ENCODE results near the gene AP1G2. TPM values are rescaled to one million over a fixed set of nuclear protein-coding genes. Genes with fewer than 3 reads are reported as not detected.

The AP1G2 gene
- total and polyA plus RNA-seq, 2 donors (not counting 1 experiment from before 2014, with no cell fraction given): 648 to 1,185 TPM

DNA sequence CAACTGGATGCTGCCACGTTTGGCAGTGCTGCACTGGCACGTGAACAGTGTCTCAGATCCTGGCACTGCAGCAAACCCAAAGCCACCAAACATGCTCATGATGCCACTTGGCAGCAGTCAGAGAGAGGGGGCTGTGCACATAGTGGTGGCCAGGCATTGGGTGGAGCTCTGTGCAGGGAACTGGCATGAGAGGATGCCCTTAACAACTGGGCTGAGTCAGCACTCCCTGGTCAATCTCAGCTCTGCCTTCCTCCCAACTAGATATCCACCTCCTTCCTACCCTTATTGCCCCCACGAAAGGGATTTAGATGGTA, 53.0 kb downstream of the AP1G2 start:
- intact Hi-C loops (cut with micrococcal nuclease): no loop called here
- WGBS (ENCODE audit: insufficient coverage): 92% methylated on average over 2 of the region's 3 CpGs
- no peaks in the 10 kb centered on the region for H3K9me3 Mint-ChIP-seq (ENCODE audit: insufficient read depth)

DNA sequence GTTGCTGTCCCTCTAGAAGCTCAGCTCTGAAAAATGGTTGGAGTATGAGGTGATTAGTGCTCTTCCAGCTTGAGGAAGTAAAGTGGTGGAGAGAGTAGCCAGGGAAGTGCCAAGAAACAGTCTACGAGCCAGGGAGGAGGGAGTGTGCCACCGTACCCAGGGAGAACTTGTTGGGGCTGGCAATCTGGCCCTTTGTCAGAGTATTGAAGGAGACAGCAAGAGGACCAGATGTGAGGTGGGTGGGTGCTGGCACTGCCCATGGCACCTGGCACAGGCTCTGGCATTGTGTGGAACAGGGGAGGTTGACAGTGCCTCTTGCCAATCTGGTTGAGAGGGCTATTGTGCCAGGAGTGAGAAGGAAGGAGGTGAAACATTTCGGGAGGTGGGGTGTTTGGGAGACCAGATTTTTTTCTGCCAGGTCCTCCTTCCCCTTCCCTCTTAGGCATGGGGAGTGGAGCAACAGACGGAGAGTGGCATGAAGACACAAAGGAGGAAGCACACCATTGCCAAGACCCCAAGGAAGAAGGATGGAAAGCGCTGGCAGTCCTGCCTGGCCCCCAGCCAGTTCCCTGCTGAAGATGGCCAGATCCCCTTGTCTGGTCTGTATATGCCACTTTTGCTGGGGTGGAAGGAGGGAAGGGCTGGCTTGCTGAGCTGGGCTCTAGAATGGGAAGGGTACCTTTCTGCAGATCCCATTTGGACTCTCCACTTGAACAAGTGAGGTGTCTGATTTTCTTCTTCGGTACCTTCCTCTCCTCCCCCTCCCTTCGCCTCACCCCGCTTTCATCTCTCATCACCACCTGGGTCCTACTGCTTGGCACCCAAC, 53.6 kb downstream of the AP1G2 start:
- Mint-ChIP-seq H3K27me3 (no peaks in the 10 kb centered on the region), H3K4me3 (no peak overlapping the region), H3K4me1 (peaks cover 5% of the 10 kb centered on the region), H3K27ac (no peak overlapping the region), H3K9me3 (ENCODE audit: insufficient read depth) (no peaks in the 10 kb centered on the region)
- Histone ChIP-seq H3K36me3 (replicated peaks in 1 of 2; ENCODE audit: control extremely low read depth in 1 of 2, control insufficient read depth in 1 of 2, extremely low read depth in 1 of 2, insufficient read depth in 2 of 2, low read length in 1 of 2) (no peaks in the 10 kb centered on the region), H3K79me2 (ENCODE audit: control insufficient read depth, insufficient read depth, low read length) (no peaks in the 10 kb centered on the region), H3K27me3 (replicated peaks in 1 of 4; ENCODE audit: control extremely low read depth in 1 of 4, control insufficient read depth in 3 of 4, insufficient read depth in 4 of 4, low read length in 3 of 4) (no peaks in the 10 kb centered on the region), H3K9me3 (ENCODE audit: control extremely low read depth in 1 of 3, control insufficient read depth in 2 of 3, insufficient read depth in 1 of 3, low read length in 2 of 3) (no peaks in the 10 kb centered on the region), H2AFZ (ENCODE audit: insufficient read depth, low read depth, low read length, poor library complexity, severe bottlenecking) (no peak overlapping the region), H3K4me1 (ENCODE audit: control insufficient read depth in 2 of 2, insufficient read depth in 2 of 2, low read length in 2 of 2) (no peaks in the 10 kb centered on the region), H3K4me3 (ENCODE audit: control extremely low read depth in 1 of 5, extremely low read depth in 1 of 5, insufficient read depth in 1 of 5, low read depth in 2 of 5, low read length in 4 of 5) (no peak overlapping the region), H3K9ac (ENCODE audit: low read length) (no peak overlapping the region), H3K4me2 (replicated peaks; ENCODE audit: low read depth, low read length, poor library complexity, severe bottlenecking) (no peak overlapping the region), H3K27ac (ENCODE audit: low read length in 2 of 2) (no peak overlapping the region), H4K20me1 (ENCODE audit: control insufficient read depth, insufficient read depth, low read length, poor library complexity, severe bottlenecking) (no peaks in the 10 kb centered on the region)
- 91% methylated on average over 7 of the region's 8 CpGs for WGBS (ENCODE audit: insufficient coverage)
- ATAC-seq (ENCODE audit: low read depth) (no peak), DNase-seq (no peak)
- TF ChIP-seq, protein P1, sequence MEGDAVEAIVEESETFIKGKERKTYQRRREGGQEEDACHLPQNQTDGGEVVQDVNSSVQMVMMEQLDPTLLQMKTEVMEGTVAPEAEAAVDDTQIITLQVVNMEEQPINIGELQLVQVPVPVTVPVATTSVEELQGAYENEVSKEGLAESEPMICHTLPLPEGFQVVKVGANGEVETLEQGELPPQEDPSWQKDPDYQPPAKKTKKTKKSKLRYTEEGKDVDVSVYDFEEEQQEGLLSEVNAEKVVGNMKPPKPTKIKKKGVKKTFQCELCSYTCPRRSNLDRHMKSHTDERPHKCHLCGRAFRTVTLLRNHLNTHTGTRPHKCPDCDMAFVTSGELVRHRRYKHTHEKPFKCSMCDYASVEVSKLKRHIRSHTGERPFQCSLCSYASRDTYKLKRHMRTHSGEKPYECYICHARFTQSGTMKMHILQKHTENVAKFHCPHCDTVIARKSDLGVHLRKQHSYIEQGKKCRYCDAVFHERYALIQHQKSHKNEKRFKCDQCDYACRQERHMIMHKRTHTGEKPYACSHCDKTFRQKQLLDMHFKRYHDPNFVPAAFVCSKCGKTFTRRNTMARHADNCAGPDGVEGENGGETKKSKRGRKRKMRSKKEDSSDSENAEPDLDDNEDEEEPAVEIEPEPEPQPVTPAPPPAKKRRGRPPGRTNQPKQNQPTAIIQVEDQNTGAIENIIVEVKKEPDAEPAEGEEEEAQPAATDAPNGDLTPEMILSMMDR (IDR thresholded peaks at IDR 0.05): no peak
- TF ChIP-seq EZH2 (IDR thresholded peaks at IDR 0.05; ENCODE audit: borderline replicate concordance, insufficient read depth, low read depth, low read length, poor library complexity, severe bottlenecking): no peak
- POLR2A ChIA-PET: no interaction called here
- intact Hi-C loops (cut with micrococcal nuclease): no loop called here
- CTCF ChIA-PET: no interaction called here

More for the DNA sequence above, 53.0 kb downstream of the AP1G2 start:
- CTCF ChIA-PET: no interaction called here
- Histone ChIP-seq H3K9me3 (ENCODE audit: control extremely low read depth in 1 of 3, control insufficient read depth in 2 of 3, insufficient read depth in 1 of 3, low read length in 2 of 3) (no peaks in the 10 kb centered on the region), H3K4me1 (ENCODE audit: control insufficient read depth in 2 of 2, insufficient read depth in 2 of 2, low read length in 2 of 2) (no peaks in the 10 kb centered on the region), H3K36me3 (replicated peaks in 1 of 2; ENCODE audit: control extremely low read depth in 1 of 2, control insufficient read depth in 1 of 2, extremely low read depth in 1 of 2, insufficient read depth in 2 of 2, low read length in 1 of 2) (no peaks in the 10 kb centered on the region), H3K9ac (ENCODE audit: low read length) (no peak overlapping the region), H3K4me2 (replicated peaks; ENCODE audit: low read depth, low read length, poor library complexity, severe bottlenecking) (no peak overlapping the region), H3K4me3 (ENCODE audit: control extremely low read depth in 1 of 5, extremely low read depth in 1 of 5, insufficient read depth in 1 of 5, low read depth in 2 of 5, low read length in 4 of 5) (no peak overlapping the region), H2AFZ (ENCODE audit: insufficient read depth, low read depth, low read length, poor library complexity, severe bottlenecking) (no peak overlapping the region), H3K79me2 (ENCODE audit: control insufficient read depth, insufficient read depth, low read length) (no peaks in the 10 kb centered on the region), H4K20me1 (ENCODE audit: control insufficient read depth, insufficient read depth, low read length, poor library complexity, severe bottlenecking) (no peaks in the 10 kb centered on the region), H3K27me3 (replicated peaks in 1 of 4; ENCODE audit: control extremely low read depth in 1 of 4, control insufficient read depth in 3 of 4, insufficient read depth in 4 of 4, low read length in 3 of 4) (no peaks in the 10 kb centered on the region), H3K27ac (ENCODE audit: low read length in 2 of 2) (no peak overlapping the region)
- POLR2A ChIA-PET: no interaction called here
- TF ChIP-seq, protein P1 (IDR thresholded peaks at IDR 0.05): no peak
- TF ChIP-seq EZH2 (IDR thresholded peaks at IDR 0.05; ENCODE audit: borderline replicate concordance, insufficient read depth, low read depth, low read length, poor library complexity, severe bottlenecking): no peak
- peaks cover 5% of the 10 kb centered on the region for H3K4me1 Mint-ChIP-seq
- no peak for ATAC-seq (ENCODE audit: low read depth)
- no peak overlapping the region for H3K27ac Mint-ChIP-seq
- DNase-seq: no peak
- H3K27me3 Mint-ChIP-seq: no peaks in the 10 kb centered on the region
- H3K4me3 Mint-ChIP-seq: no peak overlapping the region
